ENCODE data around the gene GTF2IRD1.

- TF ChIP-seq CTCF (IDR thresholded peaks at IDR 0.05) (no peak), POLR2A (IDR thresholded peaks at IDR 0.05) (no peak)
Measured at GRCh38 chr7:74404388-74404700, 49.4 kb upstream of the GTF2IRD1 start.
